ENCODE data around the gene TTBK2. TPM values are rescaled to one million over a fixed set of nuclear protein-coding genes. Genes with fewer than 3 reads are reported as not detected.

TTBK2 gene
- polyA plus RNA-seq, 1 of the 3 experiments (the other 2 are of a cell fraction), result 4.5 TPM

- H3K9ac ChIP-seq, result no peak overlapping the region
- POLR2A ChIA-PET, result no interaction called here
- H3F3A ChIP-seq (replicated peaks; ENCODE audit: insufficient read depth), result no peaks in the 10 kb centered on the region
- CTCF ChIA-PET, result no interaction called here
- H4K20me1 ChIP-seq (ENCODE audit: insufficient read depth), result no peaks in the 10 kb centered on the region
- 100% methylated on average over 2 of the region's 2 CpGs for WGBS (ENCODE audit: low lambda C conversion rate)
- no peaks in the 10 kb centered on the region for H3K9me2 ChIP-seq
- H3K27me3 ChIP-seq (ENCODE audit: insufficient read depth), result no peaks in the 10 kb centered on the region
- H3K4me3 ChIP-seq (ENCODE audit: low read depth in 2 of 2, low read length in 1 of 2), result no peak overlapping the region
- H3K4me1 ChIP-seq (ENCODE audit: control insufficient read depth in 1 of 2, insufficient read depth in 2 of 2, low read depth in 1 of 2, low read length in 1 of 2), result no peaks in the 10 kb centered on the region
- no peak overlapping the region for H2AFZ ChIP-seq (ENCODE audit: low read depth)
- no peaks in the 10 kb centered on the region for H3K9me3 ChIP-seq
- TF ChIP-seq MEF2A (IDR thresholded peaks at IDR 0.05; ENCODE audit: borderline replicate concordance, low read depth), result no peak
- TF ChIP-seq SIN3A (IDR thresholded peaks at IDR 0.05; ENCODE audit: borderline replicate concordance, low read depth, low read length), result no peak
- no peak for TF ChIP-seq SMC3 (IDR thresholded peaks at IDR 0.05; ENCODE audit: low read depth, low read length)
- TF ChIP-seq TEAD4 (IDR thresholded peaks at IDR 0.05; ENCODE audit: borderline replicate concordance, insufficient read depth), result no peak
- no peak for TF ChIP-seq EP300 (IDR thresholded peaks at IDR 0.05; ENCODE audit: borderline replicate concordance in 1 of 2, low read depth in 1 of 2, low read length in 1 of 2)
- no peak for TF ChIP-seq FOSL2 (IDR thresholded peaks at IDR 0.05; ENCODE audit: borderline replicate concordance, low read depth)
- no peak for TF ChIP-seq GATA2 (CRISPR knock-in tag; IDR thresholded peaks at IDR 0.05)
- no peak for TF ChIP-seq USF2 (IDR thresholded peaks at IDR 0.05; ENCODE audit: borderline replicate concordance, low read depth, low read length)
- TF ChIP-seq, protein P1, sequence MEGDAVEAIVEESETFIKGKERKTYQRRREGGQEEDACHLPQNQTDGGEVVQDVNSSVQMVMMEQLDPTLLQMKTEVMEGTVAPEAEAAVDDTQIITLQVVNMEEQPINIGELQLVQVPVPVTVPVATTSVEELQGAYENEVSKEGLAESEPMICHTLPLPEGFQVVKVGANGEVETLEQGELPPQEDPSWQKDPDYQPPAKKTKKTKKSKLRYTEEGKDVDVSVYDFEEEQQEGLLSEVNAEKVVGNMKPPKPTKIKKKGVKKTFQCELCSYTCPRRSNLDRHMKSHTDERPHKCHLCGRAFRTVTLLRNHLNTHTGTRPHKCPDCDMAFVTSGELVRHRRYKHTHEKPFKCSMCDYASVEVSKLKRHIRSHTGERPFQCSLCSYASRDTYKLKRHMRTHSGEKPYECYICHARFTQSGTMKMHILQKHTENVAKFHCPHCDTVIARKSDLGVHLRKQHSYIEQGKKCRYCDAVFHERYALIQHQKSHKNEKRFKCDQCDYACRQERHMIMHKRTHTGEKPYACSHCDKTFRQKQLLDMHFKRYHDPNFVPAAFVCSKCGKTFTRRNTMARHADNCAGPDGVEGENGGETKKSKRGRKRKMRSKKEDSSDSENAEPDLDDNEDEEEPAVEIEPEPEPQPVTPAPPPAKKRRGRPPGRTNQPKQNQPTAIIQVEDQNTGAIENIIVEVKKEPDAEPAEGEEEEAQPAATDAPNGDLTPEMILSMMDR (IDR thresholded peaks at IDR 0.05), result no peak
- no peak for DNase-seq
- H3K27ac ChIP-seq (ENCODE audit: low read depth in 2 of 2, low read length in 1 of 2), result no peak overlapping the region
- H3K79me2 ChIP-seq (ENCODE audit: insufficient read depth), result peaks cover 15% of the 10 kb centered on the region; the same call in 1 of the 2 replicates
- peaks cover 0 to 14% of the 10 kb centered on the region in 2 experiments for H3K36me3 ChIP-seq (replicated peaks in 1 of 2; ENCODE audit: control insufficient read depth in 1 of 2, insufficient read depth in 2 of 2, low read length in 1 of 2)
- no peak overlapping the region for H3K4me2 ChIP-seq
Observed at GRCh38 chr15:42858999-42859789, 61.4 kb downstream of the TTBK2 start.

GRCh38 chr15:42858540-42858939 lies 62.0 kb downstream of the TTBK2 start:
- no peaks in the 10 kb centered on the region for H3K4me1 ChIP-seq (ENCODE audit: control insufficient read depth in 1 of 2, insufficient read depth in 2 of 2, low read depth in 1 of 2, low read length in 1 of 2)
- no peak overlapping the region for H2AFZ ChIP-seq (ENCODE audit: low read depth)
- H3K27me3 ChIP-seq (ENCODE audit: insufficient read depth), result no peaks in the 10 kb centered on the region
- TF ChIP-seq EZH2phosphoT487 (IDR thresholded peaks at IDR 0.05; ENCODE audit: borderline replicate concordance, low read depth) (no peak), RXRA (IDR thresholded peaks at IDR 0.05; ENCODE audit: borderline replicate concordance, low read depth) (no peak), POLR2AphosphoS5 (IDR thresholded peaks at IDR 0.05; ENCODE audit: low read depth, low read length) (no peak), TCF12 (IDR thresholded peaks at IDR 0.05) (no peak)
- TF ChIP-seq, protein P2, sequence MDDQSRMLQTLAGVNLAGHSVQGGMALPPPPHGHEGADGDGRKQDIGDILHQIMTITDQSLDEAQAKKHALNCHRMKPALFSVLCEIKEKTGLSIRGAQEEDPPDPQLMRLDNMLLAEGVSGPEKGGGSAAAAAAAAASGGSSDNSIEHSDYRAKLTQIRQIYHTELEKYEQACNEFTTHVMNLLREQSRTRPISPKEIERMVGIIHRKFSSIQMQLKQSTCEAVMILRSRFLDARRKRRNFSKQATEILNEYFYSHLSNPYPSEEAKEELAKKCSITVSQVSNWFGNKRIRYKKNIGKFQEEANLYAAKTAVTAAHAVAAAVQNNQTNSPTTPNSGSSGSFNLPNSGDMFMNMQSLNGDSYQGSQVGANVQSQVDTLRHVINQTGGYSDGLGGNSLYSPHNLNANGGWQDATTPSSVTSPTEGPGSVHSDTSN (IDR thresholded peaks at IDR 0.05), result no peak
- ChIA-PET POLR2A (no interaction called here), CTCF (no interaction called here)
- H3K4me3 ChIP-seq (ENCODE audit: low read depth in 2 of 2, low read length in 1 of 2), result no peak overlapping the region
- H3K27ac ChIP-seq (ENCODE audit: low read depth in 2 of 2, low read length in 1 of 2), result no peak overlapping the region
- 75% methylated on average over 2 of the region's 2 CpGs for WGBS (ENCODE audit: low lambda C conversion rate)
- H3K36me3 ChIP-seq (replicated peaks in 1 of 2; ENCODE audit: control insufficient read depth in 1 of 2, insufficient read depth in 2 of 2, low read length in 1 of 2), result peaks cover 0 to 14% of the 10 kb centered on the region in 2 experiments
- DNase-seq, result no peak
- no peaks in the 10 kb centered on the region for H4K20me1 ChIP-seq (ENCODE audit: insufficient read depth)
- peaks cover 15% of the 10 kb centered on the region; the same call in 1 of the 2 replicates for H3K79me2 ChIP-seq (ENCODE audit: insufficient read depth)
- H3F3A ChIP-seq (replicated peaks; ENCODE audit: insufficient read depth), result no peaks in the 10 kb centered on the region
- H3K9me2 ChIP-seq, result no peaks in the 10 kb centered on the region
- H3K9ac ChIP-seq, result no peak overlapping the region
- H3K4me2 ChIP-seq, result no peak overlapping the region
- no peaks in the 10 kb centered on the region for H3K9me3 ChIP-seq

Data from SK-N-SH (cell line).